GM12878 (cell line): ENCODE measurements around the gene GPSM3. TPM values are rescaled to one million over a fixed set of nuclear protein-coding genes. Genes with fewer than 3 reads are reported as not detected.

Experiments used
- ATAC-seq: fragments of 200-7000 bp; cut with Tn5 transposase; 3 replicates; pipeline ENCODE4 v1.9.1; 2020; ENCODE audit warnings: mild to moderate bottlenecking, moderate library complexity
- BruUV-seq: library from RNA; stranded (reverse); fragments of 400-500 nt; replicated peaks from 2 replicates; lab custom pipeline; 2021; lab: Mats Ljungman, UMichigan
- CTCF ChIA-PET: fragments of 300-600 bp; sonication (Branson Sonifier 250); formaldehyde crosslinking; extraction: SDS; loops from one replicate; lab custom pipeline; 2021; ENCODE audit warnings: inconsistent platforms; lab: Yijun Ruan, JAX
- POLR2A ChIA-PET: fragments of 350-600 bp; formaldehyde crosslinking; extraction: SDS; loops from one replicate; lab custom pipeline; 2021; ENCODE audit warnings: inconsistent platforms; lab: Charles Lee
- RAD21 ChIA-PET: fragments of 300-600 bp; sonication (Branson Sonifier 250); formaldehyde crosslinking; loops from one replicate; lab custom pipeline; 2023; ENCODE audit warnings: antibody characterized with exemption; ENCODE audit not compliant: unreplicated experiment; lab: Charles Lee
- SMC1A ChIA-PET: fragments of 300-600 bp; sonication (Branson Sonifier 250); formaldehyde crosslinking; loops from one replicate; lab custom pipeline; 2023; ENCODE audit not compliant: unreplicated experiment, uncharacterized antibody; lab: Charles Lee
- DNase-seq: peaks from one replicate; pipeline ENCODE4 v3.0.0-alpha.2; 2011; ENCODE audit warnings: low read depth, low spot score
- FAIRE-seq: peaks from 3 replicates; lab custom pipeline; 2011; peaks lifted over from hg19 to GRCh38; lab: Jason Lieb, UNC
- H2AFZ ChIP-seq: 2 replicates; pipeline ENCODE4 v1.6.0; 2011; ENCODE audit warnings: low read depth, low read length, control low read depth; ENCODE audit not compliant: control insufficient read depth
- H3K27ac ChIP-seq: 2 replicates; pipeline ENCODE4 v1.5.1; 2011; ENCODE audit warnings: control low read depth; ENCODE audit not compliant: control insufficient read depth, insufficient read depth
- H3K27me3 ChIP-seq, 2 experiments: replicated peaks in 1 of 2; 2 replicates each; pipeline versions ENCODE4 v1.6.0 to v1.6.1; 2011; ENCODE audit warnings: low read length in 1 of 2; ENCODE audit not compliant: control insufficient read depth in 2 of 2, insufficient read depth in 2 of 2
- H3K36me3 ChIP-seq, 2 experiments: 2 replicates each; pipeline ENCODE4 v1.5.1; 2011; ENCODE audit warnings: low read length in 1 of 2; ENCODE audit not compliant: control insufficient read depth in 2 of 2, insufficient read depth in 2 of 2
- H3K4me1 ChIP-seq: 2 replicates; pipeline ENCODE4 v1.6.1; 2011; ENCODE audit warnings: mild to moderate bottlenecking, low read length, moderate library complexity, mixed read lengths; ENCODE audit not compliant: control insufficient read depth, insufficient read depth
- H3K4me2 ChIP-seq: 2 replicates; pipeline ENCODE4 v1.6.0; 2011; ENCODE audit warnings: control low read depth; ENCODE audit not compliant: control insufficient read depth, insufficient read depth
- H3K4me3 ChIP-seq: fragments of 200-600 bp; sonication (generic); 2 replicates; pipeline ENCODE4 v1.5.1; 2016
- H3K79me2 ChIP-seq: 2 replicates; pipeline ENCODE4 v1.6.0; 2011; ENCODE audit warnings: low read length; ENCODE audit not compliant: control insufficient read depth, insufficient read depth
- H3K9ac ChIP-seq: 2 replicates; pipeline ENCODE4 v1.8.0; 2011; ENCODE audit warnings: low read length, control low read depth, mixed read lengths; ENCODE audit not compliant: control insufficient read depth, insufficient read depth
- H3K9me3 ChIP-seq: replicated peaks from 3 replicates; pipeline ENCODE4 v1.5.1; 2011; ENCODE audit warnings: mild to moderate bottlenecking, low read length; ENCODE audit not compliant: control insufficient read depth, insufficient read depth
- H4K20me1 ChIP-seq: 2 replicates; pipeline ENCODE4 v1.6.0; 2011; ENCODE audit not compliant: control insufficient read depth, insufficient read depth
- BCL11A ChIP-seq: IDR thresholded peaks from 2 replicates; pipeline ENCODE4 v1.6.1; 2011; ENCODE audit warnings: low read depth, low read length
- BCL3 ChIP-seq: IDR thresholded peaks from 2 replicates; pipeline ENCODE4 v1.6.1; 2011; ENCODE audit warnings: borderline replicate concordance, low read depth, mild to moderate bottlenecking, moderate library complexity, low read length; ENCODE audit not compliant: insufficient read depth, poor library complexity, severe bottlenecking
- HSF1 ChIP-seq: fragments of 150-350 bp; IDR thresholded peaks from 2 replicates; pipeline ENCODE4 v1.6.1; 2014; ENCODE audit warnings: mild to moderate bottlenecking, low read depth, low read length
- NFYB ChIP-seq: IDR thresholded peaks from 2 replicates; pipeline ENCODE4 v1.6.1; 2011; ENCODE audit warnings: low read depth, mild to moderate bottlenecking, low read length, improper control_type of control experiment, moderate library complexity; ENCODE audit not compliant: insufficient read depth
- PAX5 ChIP-seq: IDR thresholded peaks from 2 replicates; pipeline ENCODE4 v1.6.1; 2011; ENCODE audit warnings: low read depth, low read length, borderline replicate concordance
- SMARCA5 ChIP-seq: fragments of 450-650 bp; IDR thresholded peaks from 2 replicates; pipeline ENCODE4 v1.6.1; 2017; ENCODE audit warnings: mild to moderate bottlenecking
- SREBF1 ChIP-seq: IDR thresholded peaks from 2 replicates; pipeline ENCODE4 v1.6.1; 2012; ENCODE audit warnings: mild to moderate bottlenecking, low read length
- ZZZ3 ChIP-seq: IDR thresholded peaks from 2 replicates; pipeline ENCODE4 v1.6.1; 2011; ENCODE audit warnings: low read depth; ENCODE audit not compliant: control insufficient read depth, insufficient read length
- WGBS: methylation state at CpG from one replicate; pipeline ENCODE4 v1.1.6; 2016; ENCODE audit warnings: low lambda C conversion rate; ENCODE audit not compliant: insufficient replicate concordance, insufficient coverage; ENCODE audit errors: missing lambda C conversion rate; 5-methylcytosine and 5-hydroxymethylcytosine counted together
- in situ Hi-C: fragments of 300-500 bp; cut with MboI; formaldehyde crosslinking; loops from 9 replicates; pipeline ENCODE4 v1.14.3; 2018; ENCODE audit warnings: mixed read lengths
- intact Hi-C: fragments of 100-400 bp; cut with micrococcal nuclease; formaldehyde crosslinking; loops from one replicate; pipeline ENCODE4 v1.14.2; 2022; ENCODE audit not compliant: unreplicated experiment
- polyA plus RNA-seq, 11 experiments: library from polyadenylated mRNA; depleted of rRNA in 4 of 11; unstranded in 6 of 11; stranded (reverse) in 5 of 11; fragments of >200 nt; fragmentation: Nextera tagmentation in 4 of 11; fragmentation: Illumina TruSeq in 1 of 11; extraction: Ambion mirVana in 4 of 11; extraction: Trizol in 1 of 11; gene quantifications; 1 replicate in 1 of 11; 2 replicates in 10 of 11; pipeline versions ENCODE4 v1.2.1 to v1.2.3, GENCODE V29; 2011 to 2016; ENCODE audit warnings: inconsistent platforms in 2 of 11, missing spikeins in 2 of 11, low read depth in 1 of 11
- total RNA-seq, 4 experiments: library from RNA; depleted of rRNA in 3 of 4; stranded (reverse); fragments of >200 nt in 3 of 4; fragmentation: Illumina TruSeq in 1 of 4; extraction: Trizol in 1 of 4; gene quantifications; 2 replicates each; pipeline versions ENCODE4 v1.2.1 to v1.2.3, GENCODE V29; 2013 to 2021
- TF ChIP-seq, protein P1 (sequence below): fragments of 150-350 bp; IDR thresholded peaks from 2 replicates; pipeline ENCODE4 v1.6.1; 2016; ENCODE audit warnings: low read depth, low read length

The GPSM3 gene
- total and polyA plus RNA-seq, 10 of the 15 experiments (the other 5 are each of a cell fraction or from before 2014, with no cell fraction given): 22.0 to 137 (median 113) TPM

GRCh38 chr6:32176476-32177182 is 15.8 kb downstream of the GPSM3 start (continued):
- TF ChIP-seq, protein P1, sequence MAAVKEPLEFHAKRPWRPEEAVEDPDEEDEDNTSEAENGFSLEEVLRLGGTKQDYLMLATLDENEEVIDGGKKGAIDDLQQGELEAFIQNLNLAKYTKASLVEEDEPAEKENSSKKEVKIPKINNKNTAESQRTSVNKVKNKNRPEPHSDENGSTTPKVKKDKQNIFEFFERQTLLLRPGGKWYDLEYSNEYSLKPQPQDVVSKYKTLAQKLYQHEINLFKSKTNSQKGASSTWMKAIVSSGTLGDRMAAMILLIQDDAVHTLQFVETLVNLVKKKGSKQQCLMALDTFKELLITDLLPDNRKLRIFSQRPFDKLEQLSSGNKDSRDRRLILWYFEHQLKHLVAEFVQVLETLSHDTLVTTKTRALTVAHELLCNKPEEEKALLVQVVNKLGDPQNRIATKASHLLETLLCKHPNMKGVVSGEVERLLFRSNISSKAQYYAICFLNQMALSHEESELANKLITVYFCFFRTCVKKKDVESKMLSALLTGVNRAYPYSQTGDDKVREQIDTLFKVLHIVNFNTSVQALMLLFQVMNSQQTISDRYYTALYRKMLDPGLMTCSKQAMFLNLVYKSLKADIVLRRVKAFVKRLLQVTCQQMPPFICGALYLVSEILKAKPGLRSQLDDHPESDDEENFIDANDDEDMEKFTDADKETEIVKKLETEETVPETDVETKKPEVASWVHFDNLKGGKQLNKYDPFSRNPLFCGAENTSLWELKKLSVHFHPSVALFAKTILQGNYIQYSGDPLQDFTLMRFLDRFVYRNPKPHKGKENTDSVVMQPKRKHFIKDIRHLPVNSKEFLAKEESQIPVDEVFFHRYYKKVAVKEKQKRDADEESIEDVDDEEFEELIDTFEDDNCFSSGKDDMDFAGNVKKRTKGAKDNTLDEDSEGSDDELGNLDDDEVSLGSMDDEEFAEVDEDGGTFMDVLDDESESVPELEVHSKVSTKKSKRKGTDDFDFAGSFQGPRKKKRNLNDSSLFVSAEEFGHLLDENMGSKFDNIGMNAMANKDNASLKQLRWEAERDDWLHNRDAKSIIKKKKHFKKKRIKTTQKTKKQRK: no peak

DNA sequence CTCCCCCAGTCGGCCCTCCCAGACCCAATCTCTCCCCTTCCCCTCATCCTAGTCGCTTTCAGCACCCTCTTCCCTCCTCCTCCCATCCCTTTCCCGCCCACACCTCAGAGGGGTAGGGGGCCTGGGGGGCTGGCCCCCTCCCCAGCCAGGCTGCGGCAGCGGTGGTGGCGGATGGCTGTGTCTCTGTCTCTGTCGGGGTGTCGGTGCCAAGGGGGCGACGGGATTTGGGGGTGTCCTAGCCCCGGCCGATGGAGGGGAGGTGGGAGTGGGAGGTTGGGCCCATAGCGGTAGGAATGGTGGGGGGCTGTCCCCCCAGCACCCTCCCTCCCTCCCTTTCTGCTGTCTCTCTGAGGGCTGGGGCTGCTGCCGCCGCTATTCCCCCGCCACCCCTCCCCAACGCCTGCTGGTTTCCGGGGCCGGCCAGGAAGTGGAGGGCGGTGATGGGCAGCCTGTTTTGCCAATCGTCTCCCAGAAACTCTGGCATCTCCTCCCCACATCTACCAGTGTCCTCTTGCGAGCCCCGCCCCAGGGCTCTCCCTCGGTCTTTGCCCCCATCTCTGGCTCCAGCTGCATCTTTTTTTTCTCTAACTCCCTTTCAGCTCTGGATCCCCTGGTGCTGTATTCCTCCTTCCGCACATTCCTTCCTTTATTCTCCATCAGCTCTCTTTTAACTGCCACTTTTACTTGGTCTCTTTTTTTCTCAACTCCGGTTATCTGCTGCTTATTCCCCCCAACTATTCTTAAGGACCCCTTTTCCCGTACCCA is 16.6 kb downstream of the GPSM3 start, which contains the start of gene AGPAT1:
Gene AGPAT1, minus strand, starts transcription at position 374 of the 765 bp plus-strand sequence. CDS start 4,588 bp downstream, outside the sequence.
- no peaks in the 10 kb centered on the region; a peak in 1 of 4 replicates for H3K36me3 ChIP-seq
- no peaks in the 10 kb centered on the region for H4K20me1 ChIP-seq
- peak within 1 kb of the TSS; percentile 74 for H3K9ac ChIP-seq
- FAIRE-seq: peak; percentile 86
- H3K4me3 ChIP-seq: peak within 1 kb of the TSS; percentile 96
- intact Hi-C loops (loop anchor here (2.0 kb wide), 2 partner anchors 15 to 57 kb away; partner anchors contain the start of gene PBX2), in situ Hi-C loops (no loop called here)
- 1% methylated on average over 23 of the region's 27 CpGs for WGBS
- CTCF ChIA-PET: interaction anchor here (0.9 to 1.8 kb wide), 4 partner anchors 10 to 59 kb away, joined by 3 to 5 read pairs (median 4); no protein-coding TSS in a partner anchor
- peak; percentile 75 for ATAC-seq
- H3K27me3 ChIP-seq: no peaks in the 10 kb centered on the region
- SMC1A ChIA-PET: interaction anchor here (1.3 to 4.2 kb wide), 4 partner anchors 16 to 46 kb away, joined by 3 to 41 read pairs (median 14); partner anchors contain the start of genes ATF6B, FKBPL, GPSM3 and PBX2
- peaks cover 22% of the 10 kb centered on the region for H3K79me2 ChIP-seq
- peak within 1 kb of the TSS; percentile 79 for H3K27ac ChIP-seq
- peaks cover 10% of the 10 kb centered on the region for H3K4me1 ChIP-seq
- RAD21 ChIA-PET: interaction anchor here (2.5 to 2.6 kb wide), 2 partner anchors 17 to 20 kb away, joined by 17 to 21 read pairs; partner anchors contain the start of gene GPSM3
- BruUV-seq: no TSS peak
- POLR2A ChIA-PET: interaction anchor here (0.5 to 5.7 kb wide), 8 partner anchors 14 to 1561 kb away, joined by 3 to 123 read pairs (median 5); partner anchors contain the start of genes ATF6B, FKBPL, GPSM3 and PBX2
- H3K4me2 ChIP-seq: peak within 1 kb of the TSS; percentile 68
- H2AFZ ChIP-seq: peak within 1 kb of the TSS; percentile 78
- no peaks in the 10 kb centered on the region for H3K9me3 ChIP-seq
- DNase-seq: peak; percentile 92
- TF ChIP-seq PAX5 (no peak), BCL11A (no peak), SMARCA5 (no peak), HSF1 (no peak), BCL3 (no peak), ZZZ3 (no peak), SREBF1 (no peak), NFYB (peak; percentile 58; the same call in 1 of the 2 replicates)
